ENCODE data around the gene NLRX1.

The NLRX1 gene

DNA sequence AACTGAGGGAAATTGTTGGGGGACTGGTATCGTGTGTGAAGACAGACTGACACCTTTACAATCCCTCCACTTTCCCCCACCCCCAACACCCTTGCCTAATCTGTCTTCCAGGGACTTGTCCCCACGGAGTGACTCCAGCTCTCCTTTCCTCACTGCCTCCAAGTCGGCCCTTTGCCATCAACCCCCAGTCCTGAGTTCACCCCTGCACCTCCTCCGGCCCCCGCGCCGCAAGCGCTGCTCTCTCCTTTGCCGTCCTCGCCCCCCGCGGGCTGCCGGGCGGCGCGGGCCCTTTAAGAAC lies 19.9 kb upstream of the NLRX1 start:
- DNase-seq (ENCODE audit: low read depth) = no peak
- TF ChIP-seq, protein P1, sequence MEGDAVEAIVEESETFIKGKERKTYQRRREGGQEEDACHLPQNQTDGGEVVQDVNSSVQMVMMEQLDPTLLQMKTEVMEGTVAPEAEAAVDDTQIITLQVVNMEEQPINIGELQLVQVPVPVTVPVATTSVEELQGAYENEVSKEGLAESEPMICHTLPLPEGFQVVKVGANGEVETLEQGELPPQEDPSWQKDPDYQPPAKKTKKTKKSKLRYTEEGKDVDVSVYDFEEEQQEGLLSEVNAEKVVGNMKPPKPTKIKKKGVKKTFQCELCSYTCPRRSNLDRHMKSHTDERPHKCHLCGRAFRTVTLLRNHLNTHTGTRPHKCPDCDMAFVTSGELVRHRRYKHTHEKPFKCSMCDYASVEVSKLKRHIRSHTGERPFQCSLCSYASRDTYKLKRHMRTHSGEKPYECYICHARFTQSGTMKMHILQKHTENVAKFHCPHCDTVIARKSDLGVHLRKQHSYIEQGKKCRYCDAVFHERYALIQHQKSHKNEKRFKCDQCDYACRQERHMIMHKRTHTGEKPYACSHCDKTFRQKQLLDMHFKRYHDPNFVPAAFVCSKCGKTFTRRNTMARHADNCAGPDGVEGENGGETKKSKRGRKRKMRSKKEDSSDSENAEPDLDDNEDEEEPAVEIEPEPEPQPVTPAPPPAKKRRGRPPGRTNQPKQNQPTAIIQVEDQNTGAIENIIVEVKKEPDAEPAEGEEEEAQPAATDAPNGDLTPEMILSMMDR (conservative IDR thresholded peaks at IDR 0.05; ENCODE audit: low read depth, low read length) = no peak
- H3K4me3 ChIP-seq (ENCODE audit: low read depth, low read length) = peak overlapping the region; percentile 63

DNA sequence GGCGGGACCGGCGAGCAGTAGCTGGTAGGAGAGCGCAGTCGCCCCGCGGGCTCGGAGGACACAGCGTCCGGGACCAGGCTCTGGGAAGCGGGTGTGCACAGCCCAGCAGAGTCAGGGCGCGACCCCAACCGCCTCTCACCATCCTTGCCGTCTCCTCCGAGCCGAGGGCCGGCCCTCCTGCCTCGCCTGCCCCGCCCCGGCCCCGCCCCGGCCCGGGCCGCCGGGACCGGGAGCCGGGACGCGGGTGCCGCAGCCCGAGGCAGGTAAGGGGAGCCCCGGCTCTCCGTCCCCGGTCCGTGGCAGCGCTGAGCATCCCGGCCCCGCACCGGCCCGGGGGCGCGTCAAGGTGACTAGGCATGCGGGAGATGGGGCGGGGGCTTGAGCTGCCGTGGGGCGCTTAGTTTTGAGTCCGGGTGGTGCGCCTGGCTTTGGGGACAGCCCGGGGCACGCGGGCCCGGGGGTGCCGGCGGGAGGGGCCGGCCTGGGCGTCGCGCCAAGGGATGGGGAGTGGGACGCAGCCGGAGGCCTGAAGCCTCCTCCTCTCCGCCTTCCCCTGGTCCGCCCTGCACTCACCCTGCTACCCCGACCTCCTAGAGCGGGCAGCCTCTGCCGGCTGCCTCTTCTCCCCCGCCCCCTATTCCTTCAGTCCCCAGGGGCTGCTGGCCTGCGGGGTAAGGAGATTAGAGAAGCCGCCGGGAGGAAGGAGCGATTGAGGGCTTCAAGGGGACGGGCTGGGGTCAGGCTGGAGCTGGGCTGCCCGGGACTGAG lies 19.3 kb upstream of the NLRX1 start, which contains the start of gene ABCG4:
Gene ABCG4 (plus strand): TSS at position 35 of the 768 bp plus-strand sequence. CDS start 914 bp downstream, outside the sequence.
- TF ChIP-seq, protein P1 (conservative IDR thresholded peaks at IDR 0.05; ENCODE audit: low read depth, low read length) = no peak
- peak within 1 kb of the TSS; percentile 63 for H3K4me3 ChIP-seq (ENCODE audit: low read depth, low read length)
- peak; percentile 9 for DNase-seq (ENCODE audit: low read depth)

DNA sequence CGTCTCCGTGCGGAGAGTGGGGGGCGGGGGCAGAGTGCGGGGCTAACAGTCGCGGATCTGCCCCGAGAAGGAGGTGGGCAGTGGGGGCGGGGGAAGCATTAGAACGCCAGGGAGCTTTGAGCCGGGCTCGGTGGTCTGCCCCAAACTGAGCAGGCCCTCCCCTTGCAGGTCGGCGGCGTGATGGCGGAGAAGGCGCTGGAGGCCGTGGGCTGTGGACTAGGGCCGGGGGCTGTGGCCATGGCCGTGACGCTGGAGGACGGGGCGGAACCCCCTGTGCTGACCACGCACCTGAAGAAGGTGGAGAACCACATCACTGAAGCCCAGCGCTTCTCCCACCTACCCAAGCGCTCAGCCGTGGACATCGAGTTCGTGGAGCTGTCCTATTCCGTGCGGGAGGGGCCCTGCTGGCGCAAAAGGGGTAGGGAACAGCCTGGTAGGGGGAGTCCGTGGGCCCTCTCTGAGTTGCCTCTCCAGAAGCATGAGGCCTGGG lies 18.7 kb upstream of the NLRX1 start:
- DNase-seq (ENCODE audit: low read depth) = no peak
- TF ChIP-seq, protein P1 (conservative IDR thresholded peaks at IDR 0.05; ENCODE audit: low read depth, low read length) = no peak
- H3K4me3 ChIP-seq (ENCODE audit: low read depth, low read length) = peak overlapping the region; percentile 63

DNA sequence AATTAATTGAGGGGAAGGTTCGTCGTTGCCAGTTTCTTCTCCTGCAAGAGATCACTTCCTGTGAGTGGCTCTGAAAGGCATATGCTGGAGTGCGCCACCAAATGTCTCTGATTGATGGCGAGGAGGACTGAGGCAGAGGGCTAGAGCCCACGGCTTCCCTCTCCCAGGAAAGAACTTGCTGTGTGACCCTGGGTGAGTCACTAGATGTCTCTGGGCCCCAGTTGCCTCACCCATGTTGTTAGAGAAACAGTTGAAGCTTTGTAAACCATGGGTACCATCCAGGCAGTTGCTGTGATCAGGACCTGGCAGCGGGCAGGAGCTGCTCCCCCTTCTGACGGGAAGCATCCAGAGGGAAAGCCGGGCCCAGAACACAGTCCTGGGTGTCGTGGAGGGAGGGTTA lies 16.5 kb upstream of the NLRX1 start:
- no peak for DNase-seq (ENCODE audit: low read depth)
- no peak overlapping the region for H3K4me3 ChIP-seq (ENCODE audit: low read depth, low read length)
- TF ChIP-seq, protein P1 (conservative IDR thresholded peaks at IDR 0.05; ENCODE audit: low read depth, low read length) = no peak

DNA sequence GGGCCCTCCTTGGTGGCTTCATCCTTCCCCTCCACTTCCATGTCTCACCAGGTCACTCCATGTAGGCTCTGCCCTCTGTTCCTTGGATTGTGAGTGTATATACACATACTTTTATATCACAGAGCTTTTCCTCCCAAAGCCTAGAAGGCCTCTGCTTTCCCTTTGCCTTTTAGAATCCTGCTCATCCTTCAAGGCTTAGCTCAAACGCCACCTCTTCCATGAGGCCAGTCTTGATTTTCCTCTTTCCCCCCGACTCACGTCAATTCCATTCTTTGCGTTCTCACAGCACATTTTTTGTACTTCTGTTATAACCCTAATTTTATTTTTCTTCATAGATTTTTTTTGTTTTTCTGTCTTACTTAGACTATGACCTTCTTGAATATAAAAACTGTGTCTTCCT lies 15.9 kb upstream of the NLRX1 start:
- TF ChIP-seq, protein P1 (conservative IDR thresholded peaks at IDR 0.05; ENCODE audit: low read depth, low read length) = no peak
- DNase-seq (ENCODE audit: low read depth) = no peak
- no peak overlapping the region for H3K4me3 ChIP-seq (ENCODE audit: low read depth, low read length)

DNA sequence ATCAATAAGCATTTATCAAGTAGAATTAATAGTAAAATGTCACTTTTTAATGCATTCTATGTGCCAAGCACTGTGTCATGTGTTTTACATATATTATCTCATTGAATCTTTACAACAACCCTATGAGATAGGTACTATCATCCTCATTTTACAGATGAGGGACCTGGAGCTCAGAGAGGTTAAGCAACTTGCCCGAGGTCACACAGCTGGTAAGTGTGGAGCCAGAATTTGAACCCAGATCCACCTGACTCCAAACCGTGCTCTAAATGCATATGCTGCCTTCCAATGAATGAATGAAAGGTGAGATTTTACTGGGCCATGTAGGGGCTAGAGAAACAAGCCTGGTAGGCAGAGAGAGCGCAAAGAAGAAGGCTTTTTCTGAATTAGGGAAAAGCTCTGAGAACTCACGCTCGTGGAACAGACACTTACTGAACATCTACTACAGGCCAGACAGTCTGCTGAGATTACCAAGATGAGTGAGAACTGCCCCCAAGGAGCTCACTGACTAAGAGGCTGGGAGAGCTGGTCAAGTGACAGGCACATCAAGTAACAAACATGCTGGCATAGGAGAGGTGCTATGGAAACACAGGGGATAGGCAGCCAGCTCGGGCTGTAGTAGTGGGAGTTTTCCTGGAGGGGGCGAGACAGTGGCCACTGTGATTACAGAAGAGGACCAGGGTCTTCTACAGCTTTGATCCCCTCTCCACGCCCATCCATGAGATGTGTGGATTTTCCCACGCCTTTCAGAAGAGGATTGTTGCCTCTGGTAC lies 15.3 kb upstream of the NLRX1 start:
- no peak overlapping the region for H3K4me3 ChIP-seq (ENCODE audit: low read depth, low read length)
- DNase-seq (ENCODE audit: low read depth) = no peak
- TF ChIP-seq, protein P1 (conservative IDR thresholded peaks at IDR 0.05; ENCODE audit: low read depth, low read length) = peak; percentile 20
